CD4-positive, CD25-positive, alpha-beta regulatory T cell (primary cell): ENCODE measurements around the gene TTC33. TPM values are rescaled to one million over a fixed set of nuclear protein-coding genes. Genes with fewer than 3 reads are reported as not detected.

Experiments used
- ATAC-seq, 2 donors: fragments of 150-1000 bp; cut with Tn5 transposase; one replicate each; pipeline ENCODE4 v1.10.0; 2021; ENCODE audit warnings: low read depth in 2 of 2, moderate number of reproducible peaks in 2 of 2, moderate library complexity in 1 of 2
- DNase-seq, 3 donors: peaks; one replicate each; pipeline versions ENCODE4 v3.0.0 to v3.0.0-alpha.2; 2012 to 2022; ENCODE audit warnings: mixed read lengths in 1 of 3
- H3K27ac ChIP-seq: one replicate; pipeline ENCODE4 v1.7.0; 2013; ENCODE audit warnings: mild to moderate bottlenecking, low read length; ENCODE audit not compliant: insufficient read depth, poor library complexity, severe bottlenecking
- H3K27me3 ChIP-seq: one replicate; pipeline ENCODE4 v1.7.0; 2013; ENCODE audit warnings: low read length; ENCODE audit not compliant: control insufficient read depth, insufficient read depth
- H3K36me3 ChIP-seq: one replicate; pipeline ENCODE4 v1.7.0; 2013; ENCODE audit warnings: mild to moderate bottlenecking, low read length, moderate library complexity; ENCODE audit not compliant: control insufficient read depth, insufficient read depth
- H3K4me1 ChIP-seq: 2 replicates; pipeline ENCODE4 v1.7.0; 2013; ENCODE audit warnings: mild to moderate bottlenecking, low read length; ENCODE audit not compliant: insufficient read depth, control insufficient read depth, poor library complexity, severe bottlenecking
- H3K4me3 ChIP-seq: one replicate; pipeline ENCODE4 v1.7.0; 2013; ENCODE audit warnings: low read depth, mild to moderate bottlenecking, low read length, moderate library complexity
- H3K9me3 ChIP-seq, 2 experiments: 1 replicate in 1 of 2; 2 replicates in 1 of 2; pipeline ENCODE4 v1.7.0; 2013; ENCODE audit warnings: low read length in 2 of 2, mild to moderate bottlenecking in 1 of 2, moderate library complexity in 1 of 2; ENCODE audit not compliant: control insufficient read depth in 2 of 2
- H3K27ac Mint-ChIP-seq, 3 donors: one replicate each; pipeline ENCODE4 v1.8.0; 2020 to 2022; ENCODE audit warnings: mild to moderate bottlenecking in 3 of 3, mixed read lengths in 3 of 3, moderate library complexity in 2 of 3
- H3K27me3 Mint-ChIP-seq: one replicate; pipeline ENCODE4 v1.8.0; 2022; ENCODE audit warnings: mild to moderate bottlenecking, mixed read lengths
- H3K36me3 Mint-ChIP-seq: one replicate; pipeline ENCODE4 v1.8.0; 2020; ENCODE audit warnings: mixed read lengths
- H3K4me1 Mint-ChIP-seq, 4 donors: one replicate each; pipeline ENCODE4 v1.8.0; 2020 to 2022; ENCODE audit warnings: mixed read lengths in 4 of 4, mild to moderate bottlenecking in 1 of 4
- H3K4me3 Mint-ChIP-seq, 4 donors: one replicate each; pipeline ENCODE4 v1.8.0; 2020 to 2022; ENCODE audit warnings: mild to moderate bottlenecking in 4 of 4, mixed read lengths in 4 of 4, moderate library complexity in 3 of 4
- H3K9me3 Mint-ChIP-seq, 7 donors: one replicate each; pipeline ENCODE4 v1.8.0; 2020 to 2022; ENCODE audit warnings: mixed read lengths in 7 of 7, mild to moderate bottlenecking in 3 of 7, moderate library complexity in 2 of 7
- polyA plus RNA-seq, 4 donors: library from polyadenylated mRNA; unstranded; fragments of 300-500 nt; fragmentation: Illumina TruSeq; gene quantifications; one replicate each; pipeline ENCODE4 v1.2.3, GENCODE V29; 2021
- total RNA-seq: library from RNA; stranded (reverse); gene quantifications from one replicate; pipeline ENCODE4 v1.2.3, GENCODE V29; 2022

Gene TTC33
- total and polyA plus RNA-seq, 5 donors from 2014 or later = 12.0 to 19.6 (median 16.7) TPM

DNA sequence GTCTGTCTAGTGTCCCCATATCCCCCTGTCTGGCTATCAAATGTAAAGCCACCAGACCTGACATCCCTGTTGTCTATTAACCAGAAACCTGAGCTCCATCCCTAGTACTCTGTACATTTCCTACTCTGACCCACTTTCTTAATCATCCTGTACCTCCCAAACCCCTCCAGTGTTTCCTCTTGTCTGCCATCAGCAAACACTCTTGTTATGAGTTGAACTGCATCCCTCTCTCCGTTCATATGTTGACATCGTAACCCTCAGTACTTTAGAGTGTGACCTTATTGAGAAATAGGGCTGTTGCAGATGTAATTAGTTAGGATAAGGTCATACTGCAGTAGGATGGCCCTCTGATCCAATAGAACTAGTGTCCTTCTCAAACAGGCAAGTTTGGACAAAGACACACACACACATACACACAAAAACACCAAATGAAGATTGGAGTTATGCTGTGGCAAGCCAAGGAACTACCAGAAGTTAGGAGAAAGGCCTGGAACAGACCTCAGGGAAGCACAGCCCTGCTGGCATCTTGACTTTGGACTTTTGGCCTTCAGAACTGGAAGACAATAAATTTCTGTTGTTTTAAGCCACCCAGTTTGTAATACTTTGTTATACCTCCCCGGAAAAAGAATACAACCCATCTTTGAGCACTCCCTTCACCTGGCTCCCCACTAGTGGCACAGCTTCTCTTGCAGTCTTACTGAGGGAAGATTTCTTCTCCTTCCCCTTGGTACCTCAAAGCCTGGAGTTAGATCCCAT is 256.1 kb downstream of the TTC33 start:
- Histone ChIP-seq H3K36me3 (no peaks in the 10 kb centered on the region), H3K27me3 (no peaks in the 10 kb centered on the region), H3K27ac (no peak overlapping the region), H3K4me3 (no peak overlapping the region), H3K9me3 (no peaks in the 10 kb centered on the region), H3K4me1 (no peaks in the 10 kb centered on the region)
- ATAC-seq (no peak), DNase-seq (no peak)
- Mint-ChIP-seq H3K4me1 (no peaks in the 10 kb centered on the region), H3K27me3 (no peaks in the 10 kb centered on the region), H3K4me3 (no peak overlapping the region), H3K27ac (no peak overlapping the region), H3K9me3 (no peaks in the 10 kb centered on the region), H3K36me3 (no peaks in the 10 kb centered on the region)

DNA sequence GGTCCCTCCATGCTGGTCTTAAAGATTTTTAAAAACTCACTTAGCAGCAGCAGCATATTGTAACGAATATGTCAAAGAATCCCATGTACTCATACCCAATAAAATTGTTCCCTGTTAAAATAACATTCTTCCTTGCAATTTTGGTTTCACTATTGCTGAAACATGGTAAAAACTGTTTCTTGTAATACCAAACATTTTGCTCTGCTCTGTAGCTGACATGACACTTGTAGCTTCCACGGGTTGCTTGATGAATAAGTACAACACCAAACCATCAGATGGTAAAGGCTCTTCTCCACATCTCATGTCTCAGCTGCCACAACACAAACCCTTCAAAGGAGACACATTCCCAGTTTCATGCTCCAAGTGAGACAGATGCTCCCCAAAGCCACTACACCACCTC is 256.8 kb downstream of the TTC33 start:
- Mint-ChIP-seq H3K36me3 (no peaks in the 10 kb centered on the region), H3K27me3 (peaks cover under 1% of the 10 kb centered on the region)
- no peak for ATAC-seq

GRCh38 chr5:40497573-40497972 is 258.2 kb downstream of the TTC33 start:
- H3K27me3 Mint-ChIP-seq = peaks cover 4% of the 10 kb centered on the region
- H3K27ac Mint-ChIP-seq = no peak overlapping the region
- no peak for ATAC-seq
- Histone ChIP-seq H3K4me3 (no peak overlapping the region), H3K27ac (no peak overlapping the region), H3K4me1 (no peaks in the 10 kb centered on the region), H3K36me3 (no peaks in the 10 kb centered on the region), H3K9me3 (no peaks in the 10 kb centered on the region), H3K27me3 (no peaks in the 10 kb centered on the region)
- H3K9me3 Mint-ChIP-seq = peaks cover 0 to 5% (median 0%) of the 10 kb centered on the region in 7 donors
- no peak for DNase-seq
- no peaks in the 10 kb centered on the region for H3K36me3 Mint-ChIP-seq
- H3K4me1 Mint-ChIP-seq = no peaks in the 10 kb centered on the region
- H3K4me3 Mint-ChIP-seq = no peak overlapping the region

More for the DNA sequence above, 256.8 kb downstream of the TTC33 start:
- no peaks in the 10 kb centered on the region for H3K9me3 ChIP-seq
- no peaks in the 10 kb centered on the region for H3K4me1 ChIP-seq
- Mint-ChIP-seq H3K4me1 (no peaks in the 10 kb centered on the region), H3K27ac (no peak overlapping the region), H3K9me3 (no peaks in the 10 kb centered on the region), H3K4me3 (no peak overlapping the region)
- no peak for DNase-seq
- H3K27me3 ChIP-seq = no peaks in the 10 kb centered on the region
- no peak overlapping the region for H3K4me3 ChIP-seq
- no peak overlapping the region for H3K27ac ChIP-seq
- no peaks in the 10 kb centered on the region for H3K36me3 ChIP-seq

DNA sequence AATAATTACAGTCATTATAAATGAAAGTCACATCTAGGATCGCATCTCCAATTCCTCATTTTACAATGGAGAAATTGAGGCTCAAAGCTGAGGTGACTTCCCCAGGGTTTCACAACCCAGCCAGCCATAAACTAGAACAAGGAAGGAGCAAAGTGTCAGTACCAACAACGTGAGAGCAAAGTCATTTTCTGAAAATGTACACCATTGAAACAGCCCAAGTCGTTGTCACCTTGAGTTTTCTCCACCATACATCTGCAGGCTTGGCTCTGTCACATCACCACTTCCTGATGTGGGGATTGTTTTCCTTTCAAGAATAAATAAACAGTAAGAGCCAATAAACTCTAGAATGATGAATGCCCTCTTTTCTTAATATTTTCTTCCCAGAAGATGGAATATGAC is 260.5 kb downstream of the TTC33 start:
- DNase-seq (no peak), ATAC-seq (no peak)
- no peaks in the 10 kb centered on the region for H3K9me3 ChIP-seq
- H3K4me1 Mint-ChIP-seq = peaks cover 0 to 16% (median 11%) of the 10 kb centered on the region in 4 donors
- no peak overlapping the region for H3K4me3 ChIP-seq
- no peak overlapping the region for H3K27ac Mint-ChIP-seq
- H3K4me1 ChIP-seq = peaks cover 6% of the 10 kb centered on the region
- H3K27me3 Mint-ChIP-seq = peaks cover 4% of the 10 kb centered on the region
- no peak overlapping the region for H3K4me3 Mint-ChIP-seq
- no peak overlapping the region for H3K27ac ChIP-seq
- H3K36me3 ChIP-seq = no peaks in the 10 kb centered on the region
- H3K36me3 Mint-ChIP-seq = peaks cover 4% of the 10 kb centered on the region
- peaks cover 0 to 7% (median 0%) of the 10 kb centered on the region in 7 donors for H3K9me3 Mint-ChIP-seq
- no peaks in the 10 kb centered on the region for H3K27me3 ChIP-seq

DNA sequence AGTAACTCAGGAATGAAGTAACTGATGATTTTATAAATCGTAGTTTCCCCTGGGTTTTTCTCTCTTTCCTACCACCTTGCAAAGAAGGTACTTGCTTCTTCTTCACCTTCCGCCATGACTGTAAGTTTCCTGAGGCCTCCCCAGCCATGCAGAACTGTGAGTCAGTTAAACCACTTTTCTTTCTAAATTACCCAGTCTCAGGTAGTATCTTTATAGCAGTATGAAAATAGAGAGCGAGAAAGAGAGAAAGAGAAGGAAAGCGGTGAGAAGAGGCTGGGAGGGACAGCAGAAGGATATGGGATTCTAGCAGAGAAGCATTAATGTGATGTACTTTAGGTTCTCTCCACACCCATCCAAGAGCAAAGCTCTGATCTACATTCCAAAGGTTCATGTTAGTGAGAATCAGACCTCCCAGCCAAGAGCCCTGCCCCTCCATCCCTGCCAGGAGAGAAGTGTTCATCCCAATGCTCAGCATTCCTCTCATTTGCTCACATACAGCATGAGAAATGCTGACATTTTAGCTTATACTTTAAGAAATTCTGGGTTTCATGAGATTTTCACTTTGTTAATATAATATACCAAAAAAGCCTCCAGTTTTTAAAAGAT is 261.0 kb downstream of the TTC33 start:
- no peaks in the 10 kb centered on the region for H3K27me3 ChIP-seq
- Mint-ChIP-seq H3K27ac (no peak overlapping the region), H3K36me3 (peaks cover 4% of the 10 kb centered on the region), H3K4me1 (peaks cover 0 to 17% (median 12%) of the 10 kb centered on the region in 4 donors), H3K4me3 (no peak overlapping the region), H3K27me3 (peaks cover 4% of the 10 kb centered on the region), H3K9me3 (peaks cover 0 to 7% (median 0%) of the 10 kb centered on the region in 7 donors)
- H3K36me3 ChIP-seq = no peaks in the 10 kb centered on the region
- no peak for DNase-seq
- H3K4me3 ChIP-seq = no peak overlapping the region
- H3K4me1 ChIP-seq = peaks cover 7% of the 10 kb centered on the region
- no peaks in the 10 kb centered on the region for H3K9me3 ChIP-seq
- ATAC-seq = no peak
- H3K27ac ChIP-seq = no peak overlapping the region

DNA sequence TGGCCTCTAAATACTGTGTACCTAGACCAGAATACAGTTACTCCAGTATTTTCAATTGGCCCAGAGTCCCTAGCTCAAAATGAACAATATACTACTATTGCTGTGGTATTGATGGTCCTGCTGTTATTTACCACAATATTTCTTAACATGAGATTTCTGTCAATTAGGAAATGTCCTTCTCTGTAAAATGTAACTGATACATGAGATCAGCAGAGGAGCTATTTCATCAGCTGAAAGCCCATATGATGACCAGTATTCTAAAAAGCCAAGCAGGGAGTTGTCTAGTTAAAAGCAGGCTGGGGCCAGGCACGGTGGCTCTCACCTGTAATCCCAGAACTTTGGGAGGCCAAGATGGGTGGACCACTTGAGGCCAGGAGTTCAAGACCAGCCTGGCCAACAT is 263.7 kb downstream of the TTC33 start:
- H3K9me3 Mint-ChIP-seq = peaks cover 0 to 7% (median 0%) of the 10 kb centered on the region in 7 donors
- Histone ChIP-seq H3K36me3 (no peaks in the 10 kb centered on the region), H3K9me3 (no peaks in the 10 kb centered on the region), H3K4me3 (no peak overlapping the region), H3K4me1 (peaks cover 7% of the 10 kb centered on the region), H3K27me3 (no peaks in the 10 kb centered on the region), H3K27ac (no peak overlapping the region)
- DNase-seq = no peak
- H3K27me3 Mint-ChIP-seq = peaks cover 4% of the 10 kb centered on the region
- H3K4me1 Mint-ChIP-seq = peaks cover 0 to 20% (median 16%) of the 10 kb centered on the region in 4 donors
- peak overlapping the region in 1 of 4 donors; percentile 64 for H3K4me3 Mint-ChIP-seq
- peak overlapping the region in 1 of 3 donors; percentile 32 for H3K27ac Mint-ChIP-seq
- H3K36me3 Mint-ChIP-seq = peaks cover 4% of the 10 kb centered on the region
- no peak for ATAC-seq

DNA sequence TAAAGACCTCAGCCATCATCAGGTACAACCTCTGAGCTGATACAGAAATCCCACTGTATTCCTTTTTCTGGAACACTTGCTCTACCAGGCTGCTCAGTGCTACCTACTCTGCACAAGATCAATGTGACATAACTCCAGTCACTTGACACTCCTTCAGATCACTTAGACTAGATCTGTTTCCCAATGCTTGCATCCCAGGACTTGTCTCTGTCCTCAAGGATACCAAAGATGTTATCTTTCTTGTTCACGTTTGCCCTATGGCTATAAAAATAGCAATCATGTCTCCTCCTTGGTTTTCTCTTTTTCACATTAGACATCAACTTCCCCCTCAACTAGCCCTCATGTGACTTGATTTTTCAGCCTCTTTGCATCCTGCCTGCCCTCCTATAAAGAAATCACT is 264.1 kb downstream of the TTC33 start:
- Histone ChIP-seq H3K4me3 (no peak overlapping the region), H3K27me3 (no peaks in the 10 kb centered on the region), H3K36me3 (no peaks in the 10 kb centered on the region), H3K4me1 (peaks cover 9% of the 10 kb centered on the region), H3K27ac (no peak overlapping the region), H3K9me3 (no peaks in the 10 kb centered on the region)
- H3K4me1 Mint-ChIP-seq = peaks cover 4 to 24% (median 20%) of the 10 kb centered on the region in 4 donors
- H3K4me3 Mint-ChIP-seq = peak overlapping the region in 1 of 4 donors; percentile 64
- peaks cover 4% of the 10 kb centered on the region for H3K36me3 Mint-ChIP-seq
- H3K9me3 Mint-ChIP-seq = peaks cover 0 to 7% (median 0%) of the 10 kb centered on the region in 7 donors
- DNase-seq (no peak), ATAC-seq (no peak)
- peaks cover 4% of the 10 kb centered on the region for H3K27me3 Mint-ChIP-seq
- H3K27ac Mint-ChIP-seq = peak overlapping the region in 1 of 3 donors; percentile 32
